ENCODE data around the gene TENM4. TPM values are rescaled to one million over a fixed set of nuclear protein-coding genes. Genes with fewer than 3 reads are reported as not detected.
A peak's percentile ranks its signal among the peaks of the same experiment; 100 is the strongest.

The TENM4 gene
- total and polyA plus RNA-seq, 10 of the 15 experiments (the other 5 are each of a cell fraction or from before 2014, with no cell fraction given), result 0.03 to 0.12 (median 0.06) TPM; not detected in 7

DNA sequence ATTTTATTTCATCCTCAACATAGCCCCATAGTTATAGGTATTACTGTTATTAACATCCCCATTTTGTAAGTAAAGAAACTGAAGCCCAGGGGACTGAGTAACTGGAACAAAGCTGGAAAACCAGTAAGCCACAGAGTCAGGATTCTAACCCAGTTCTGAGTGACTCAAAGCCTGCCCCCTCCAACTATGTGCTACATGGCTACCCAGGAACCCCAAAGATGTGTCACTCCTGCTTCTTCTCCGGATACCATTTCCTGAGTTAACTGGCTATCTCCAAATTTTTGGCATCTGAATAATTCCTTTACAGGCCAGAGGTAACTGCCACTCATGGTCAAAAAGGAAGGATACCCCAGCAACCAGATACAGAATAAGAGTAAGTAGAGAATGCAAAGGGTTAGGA is 43.6 kb downstream of the TENM4 start:
- in situ Hi-C loops (cut with MboI) (no loop called here), intact Hi-C loops (cut with micrococcal nuclease; ENCODE audit: unreplicated experiment) (no loop called here)
- FAIRE-seq (no peak), DNase-seq (ENCODE audit: low read depth, low spot score) (no peak), ATAC-seq (no peak)
- no peak overlapping the region for H3K27ac ChIP-seq (ENCODE audit: control insufficient read depth, insufficient read depth)
- POLR2A ChIA-PET, result no interaction called here
- no peak overlapping the region for H3K9ac ChIP-seq (ENCODE audit: control insufficient read depth, insufficient read depth, low read length)
- no peak overlapping the region for H3K4me3 ChIP-seq
- H3K36me3 ChIP-seq (ENCODE audit: control insufficient read depth in 2 of 2, insufficient read depth in 2 of 2, low read length in 1 of 2), result no peaks in the 10 kb centered on the region
- no TSS peak for BruUV-seq (replicated peaks)
- SMC1A ChIA-PET (ENCODE audit: uncharacterized antibody, unreplicated experiment), result interaction anchor here (1.0 to 1.4 kb wide), 3 partner anchors 12 to 32 kb away, joined by 3 to 4 read pairs (median 3); no protein-coding TSS in a partner anchor
- WGBS (ENCODE audit: insufficient coverage, insufficient replicate concordance, low lambda C conversion rate, missing lambda C conversion rate), result 47% methylated on average over 1 of the region's 1 CpG
- 0 out of 4 replicates have a peak, but pooled peaks cover 0 to 2% of the 10 kb centered on the region in 2 experiments for H3K27me3 ChIP-seq (replicated peaks in 1 of 2; ENCODE audit: control insufficient read depth in 2 of 2, insufficient read depth in 2 of 2, low read length in 1 of 2)
- no peaks in the 10 kb centered on the region for H4K20me1 ChIP-seq (ENCODE audit: control insufficient read depth, insufficient read depth)
- no peaks in the 10 kb centered on the region for H3K79me2 ChIP-seq (ENCODE audit: control insufficient read depth, insufficient read depth, low read length)
- no peak overlapping the region for H3K4me2 ChIP-seq (ENCODE audit: control insufficient read depth, insufficient read depth)
- H2AFZ ChIP-seq (ENCODE audit: control insufficient read depth, low read depth, low read length), result no peak overlapping the region
- CTCF ChIA-PET, result interaction anchor here (0.7 to 2.3 kb wide), 2 partner anchors 96 to 133 kb away, joined by 3 to 13 read pairs; no protein-coding TSS in a partner anchor
- H3K9me3 ChIP-seq (replicated peaks; ENCODE audit: control insufficient read depth, insufficient read depth, low read length), result no peaks in the 10 kb centered on the region
- H3K4me1 ChIP-seq (ENCODE audit: control insufficient read depth, insufficient read depth, low read length), result no peaks in the 10 kb centered on the region
- RAD21 ChIA-PET (ENCODE audit: unreplicated experiment), result no interaction called here
- TF ChIP-seq PAX5 (IDR thresholded peaks at IDR 0.05; ENCODE audit: borderline replicate concordance, low read depth, low read length) (no peak), SUZ12 (IDR thresholded peaks at IDR 0.05; ENCODE audit: unreplicated experiment) (no peak), CREM (IDR thresholded peaks at IDR 0.05; ENCODE audit: low read depth) (no peak), BCL11A (IDR thresholded peaks at IDR 0.05; ENCODE audit: low read depth, low read length) (no peak), CBFB (IDR thresholded peaks at IDR 0.05; ENCODE audit: low read depth) (no peak), SP1 (IDR thresholded peaks at IDR 0.05; ENCODE audit: low read depth, low read length) (no peak)
- TF ChIP-seq, protein P1, sequence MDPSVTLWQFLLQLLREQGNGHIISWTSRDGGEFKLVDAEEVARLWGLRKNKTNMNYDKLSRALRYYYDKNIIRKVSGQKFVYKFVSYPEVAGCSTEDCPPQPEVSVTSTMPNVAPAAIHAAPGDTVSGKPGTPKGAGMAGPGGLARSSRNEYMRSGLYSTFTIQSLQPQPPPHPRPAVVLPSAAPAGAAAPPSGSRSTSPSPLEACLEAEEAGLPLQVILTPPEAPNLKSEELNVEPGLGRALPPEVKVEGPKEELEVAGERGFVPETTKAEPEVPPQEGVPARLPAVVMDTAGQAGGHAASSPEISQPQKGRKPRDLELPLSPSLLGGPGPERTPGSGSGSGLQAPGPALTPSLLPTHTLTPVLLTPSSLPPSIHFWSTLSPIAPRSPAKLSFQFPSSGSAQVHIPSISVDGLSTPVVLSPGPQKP (IDR thresholded peaks at IDR 0.05; ENCODE audit: low read depth, low read length), result no peak

DNA sequence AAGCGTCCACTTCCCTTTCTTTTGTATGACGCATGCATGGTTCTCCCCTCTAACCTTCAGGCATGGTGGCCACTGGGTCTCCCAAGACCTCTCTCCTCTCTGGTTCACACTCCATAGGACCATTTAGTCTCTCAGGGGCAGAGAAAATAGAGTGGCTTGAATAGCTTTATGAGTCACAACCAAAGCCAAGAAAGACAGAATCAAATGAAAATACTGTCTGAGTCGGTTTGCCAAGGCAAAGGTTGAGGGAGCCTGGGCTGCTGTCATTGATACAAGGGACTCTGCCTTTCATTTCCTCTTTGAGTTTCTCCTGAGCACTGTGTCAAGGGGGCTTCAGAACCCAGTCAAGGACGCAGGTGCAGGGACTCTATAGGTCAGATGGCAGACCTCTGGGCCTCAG is 44.2 kb downstream of the TENM4 start:
- Histone ChIP-seq H3K9me3 (replicated peaks; ENCODE audit: control insufficient read depth, insufficient read depth, low read length) (no peaks in the 10 kb centered on the region), H3K27me3 (replicated peaks in 1 of 2; ENCODE audit: control insufficient read depth in 2 of 2, insufficient read depth in 2 of 2, low read length in 1 of 2) (0 out of 4 replicates have a peak, but pooled peaks cover 0 to 2% of the 10 kb centered on the region in 2 experiments), H3K9ac (ENCODE audit: control insufficient read depth, insufficient read depth, low read length) (no peak overlapping the region), H2AFZ (ENCODE audit: control insufficient read depth, low read depth, low read length) (no peak overlapping the region), H3K4me1 (ENCODE audit: control insufficient read depth, insufficient read depth, low read length) (no peaks in the 10 kb centered on the region), H3K36me3 (ENCODE audit: control insufficient read depth in 2 of 2, insufficient read depth in 2 of 2, low read length in 1 of 2) (no peaks in the 10 kb centered on the region), H3K4me3 (no peak overlapping the region), H3K4me2 (ENCODE audit: control insufficient read depth, insufficient read depth) (no peak overlapping the region), H4K20me1 (ENCODE audit: control insufficient read depth, insufficient read depth) (no peaks in the 10 kb centered on the region), H3K27ac (ENCODE audit: control insufficient read depth, insufficient read depth) (no peak overlapping the region), H3K79me2 (ENCODE audit: control insufficient read depth, insufficient read depth, low read length) (no peaks in the 10 kb centered on the region)
- FAIRE-seq, result no peak
- 32% methylated on average over 4 of the region's 4 CpGs for WGBS (ENCODE audit: insufficient coverage, insufficient replicate concordance, low lambda C conversion rate, missing lambda C conversion rate)
- ChIA-PET POLR2A (no interaction called here), RAD21 (ENCODE audit: unreplicated experiment) (no interaction called here), CTCF (interaction anchor here (0.7 to 2.3 kb wide), 2 partner anchors 97 to 133 kb away, joined by 3 to 13 read pairs; no protein-coding TSS in a partner anchor), SMC1A (ENCODE audit: uncharacterized antibody, unreplicated experiment) (interaction anchor here (1.0 to 1.4 kb wide), 4 partner anchors 8 to 32 kb away, joined by 3 to 4 read pairs (median 4); no protein-coding TSS in a partner anchor)
- no TSS peak for BruUV-seq (replicated peaks)
- TF ChIP-seq, protein P2, sequence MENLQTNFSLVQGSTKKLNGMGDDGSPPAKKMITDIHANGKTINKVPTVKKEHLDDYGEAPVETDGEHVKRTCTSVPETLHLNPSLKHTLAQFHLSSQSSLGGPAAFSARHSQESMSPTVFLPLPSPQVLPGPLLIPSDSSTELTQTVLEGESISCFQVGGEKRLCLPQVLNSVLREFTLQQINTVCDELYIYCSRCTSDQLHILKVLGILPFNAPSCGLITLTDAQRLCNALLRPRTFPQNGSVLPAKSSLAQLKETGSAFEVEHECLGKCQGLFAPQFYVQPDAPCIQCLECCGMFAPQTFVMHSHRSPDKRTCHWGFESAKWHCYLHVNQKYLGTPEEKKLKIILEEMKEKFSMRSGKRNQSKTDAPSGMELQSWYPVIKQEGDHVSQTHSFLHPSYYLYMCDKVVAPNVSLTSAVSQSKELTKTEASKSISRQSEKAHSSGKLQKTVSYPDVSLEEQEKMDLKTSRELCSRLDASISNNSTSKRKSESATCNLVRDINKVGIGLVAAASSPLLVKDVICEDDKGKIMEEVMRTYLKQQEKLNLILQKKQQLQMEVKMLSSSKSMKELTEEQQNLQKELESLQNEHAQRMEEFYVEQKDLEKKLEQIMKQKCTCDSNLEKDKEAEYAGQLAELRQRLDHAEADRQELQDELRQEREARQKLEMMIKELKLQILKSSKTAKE (IDR thresholded peaks at IDR 0.05; ENCODE audit: low read depth, poor library complexity, severe bottlenecking), result no peak
- 0 out of 2 replicates have a peak, but pooled peaks have one; percentile 26 for TF ChIP-seq IKZF1 (conservative IDR thresholded peaks at IDR 0.05)
- 0 out of 2 replicates have a peak, but pooled peaks have one; percentile 15 for TF ChIP-seq SPI1 (IDR thresholded peaks at IDR 0.05; ENCODE audit: borderline replicate concordance, insufficient read depth, low read depth, low read length)
- no peak for DNase-seq (ENCODE audit: low read depth, low spot score)
- ATAC-seq, result peak; percentile 52
- intact Hi-C loops (cut with micrococcal nuclease; ENCODE audit: unreplicated experiment) (no loop called here), in situ Hi-C loops (cut with MboI) (no loop called here)
